Thoracic aorta (tissue), 2 donors: ENCODE data around the gene ENTPD7. TPM values are rescaled to one million over a fixed set of nuclear protein-coding genes. Genes with fewer than 3 reads are reported as not detected.
A peak's percentile ranks its signal among the peaks of the same experiment; 100 is the strongest.
"Not testable (repeated sequence)": the region's sequence is repeated elsewhere in the genome, so short reads cannot be mapped to it uniquely, and the experiment has no call there.

Experiments
- ATAC-seq: fragments of 150-250 bp; one replicate; pipeline ENCODE4 v1.8.0; 2017; ENCODE audit warnings: low read depth; ENCODE audit not compliant: insufficient number of reproducible peaks, low FRiP score
- DNase-seq: peaks from one replicate; pipeline ENCODE4 v3.0.0-alpha.2; 2020; ENCODE audit warnings: low spot score
- H3K27ac ChIP-seq, 2 donors: fragments of 200-600 bp; sonication (generic); 1 replicate in 1 of 2; 2 replicates in 1 of 2; pipeline ENCODE4 v1.5.1; 2016; ENCODE audit warnings: mild to moderate bottlenecking in 2 of 2, moderate library complexity in 2 of 2
- H3K27me3 ChIP-seq: fragments of 200-600 bp; sonication (generic); replicated peaks from 2 replicates; pipeline ENCODE4 v1.6.0; 2016; ENCODE audit warnings: mild to moderate bottlenecking; ENCODE audit not compliant: insufficient read depth
- H3K36me3 ChIP-seq: fragments of 200-600 bp; sonication (generic); one replicate; pipeline ENCODE4 v1.5.1; 2016
- H3K4me1 ChIP-seq, 2 donors: fragments of 200-600 bp; sonication (generic); 1 replicate in 1 of 2; 2 replicates in 1 of 2; pipeline versions ENCODE4 v1.5.1 to v1.6.0; 2016; ENCODE audit warnings: low read depth in 2 of 2, mild to moderate bottlenecking in 1 of 2; ENCODE audit not compliant: control insufficient read depth in 1 of 2
- H3K4me3 ChIP-seq: fragments of 200-600 bp; sonication (generic); 2 replicates; pipeline ENCODE4 v1.5.1; 2016; ENCODE audit warnings: mild to moderate bottlenecking
- H3K9me3 ChIP-seq: fragments of 200-600 bp; sonication (generic); 2 replicates; pipeline ENCODE4 v1.5.1; 2016
- CTCF ChIP-seq: fragments of 200-600 bp; sonication (generic); IDR thresholded peaks from one replicate; pipeline ENCODE4 v1.5.1; 2019; ENCODE audit warnings: antibody characterized with exemption
- total RNA-seq, 2 donors: library from RNA; depleted of rRNA; stranded (reverse); fragments of >200 nt; gene quantifications; one replicate each; pipeline versions ENCODE4 v1.1.0 to v1.2.3, GENCODE V29; 2016

The ENTPD7 gene
- total RNA-seq, 2 donors from 2014 or later = 8.1 to 14.8 TPM

GRCh38 chr10:99740260-99740659, 81.0 kb downstream of the ENTPD7 start:
- H3K27ac ChIP-seq = no peak overlapping the region
- H3K36me3 ChIP-seq = peaks cover 31% of the 10 kb centered on the region

GRCh38 chr10:99740933-99741559, 81.7 kb downstream of the ENTPD7 start:
- Histone ChIP-seq H3K4me1 (peaks cover 3 to 14% of the 10 kb centered on the region in 2 donors), H3K27ac (no peak overlapping the region), H3K27me3 (no peaks in the 10 kb centered on the region), H3K9me3 (peaks cover 17% of the 10 kb centered on the region), H3K4me3 (no peak overlapping the region), H3K36me3 (peaks cover 31% of the 10 kb centered on the region)
- DNase-seq (no peak), ATAC-seq (no peak)
- no peak for TF ChIP-seq CTCF

More at GRCh38 chr10:99740260-99740659, 81.0 kb downstream of the ENTPD7 start:
- peaks cover 3 to 14% of the 10 kb centered on the region in 2 donors for H3K4me1 ChIP-seq
- no peak for DNase-seq
- no peak overlapping the region for H3K4me3 ChIP-seq
- H3K27me3 ChIP-seq = no peaks in the 10 kb centered on the region
- TF ChIP-seq CTCF = no peak
- no peak for ATAC-seq
- peaks cover 17% of the 10 kb centered on the region for H3K9me3 ChIP-seq

- DNase-seq (no peak), ATAC-seq (no peak)
- H3K9me3 ChIP-seq = peaks cover 17% of the 10 kb centered on the region
- H3K4me1 ChIP-seq = peaks cover 3 to 14% of the 10 kb centered on the region in 2 donors
- H3K27me3 ChIP-seq = no peaks in the 10 kb centered on the region
- peaks cover 35% of the 10 kb centered on the region for H3K36me3 ChIP-seq
- no peak overlapping the region for H3K4me3 ChIP-seq
- H3K27ac ChIP-seq = no peak overlapping the region
- no peak for TF ChIP-seq CTCF
Observed at GRCh38 chr10:99742254-99742653, 82.9 kb downstream of the ENTPD7 start.

- no peaks in the 10 kb centered on the region for H3K27me3 ChIP-seq
- no peak overlapping the region for H3K27ac ChIP-seq
- peaks cover 3 to 14% of the 10 kb centered on the region in 2 donors for H3K4me1 ChIP-seq
- ATAC-seq (no peak), DNase-seq (no peak)
- no peak for TF ChIP-seq CTCF
- peaks cover 36% of the 10 kb centered on the region for H3K36me3 ChIP-seq
- no peak overlapping the region for H3K4me3 ChIP-seq
- peaks cover 17% of the 10 kb centered on the region for H3K9me3 ChIP-seq
Observed at GRCh38 chr10:99742701-99743100, 83.4 kb downstream of the ENTPD7 start.

GRCh38 chr10:99743841-99744240, 84.5 kb downstream of the ENTPD7 start:
- Histone ChIP-seq H3K9me3 (peaks cover 17% of the 10 kb centered on the region), H3K4me3 (no peak overlapping the region), H3K4me1 (peaks cover 3 to 14% of the 10 kb centered on the region in 2 donors), H3K27me3 (no peaks in the 10 kb centered on the region), H3K27ac (peak overlapping the region; percentile 42 to 55), H3K36me3 (peaks cover 43% of the 10 kb centered on the region)
- ATAC-seq = no peak
- DNase-seq = no peak
- no peak for TF ChIP-seq CTCF

- Histone ChIP-seq H3K4me1 (peaks cover 3 to 14% of the 10 kb centered on the region in 2 donors), H3K36me3 (peaks cover 34% of the 10 kb centered on the region)
- not testable (repeated sequence) for H3K4me3 ChIP-seq, H3K27me3 ChIP-seq, ATAC-seq, H3K27ac ChIP-seq, DNase-seq, H3K9me3 ChIP-seq
Observed at GRCh38 chr10:99746166-99746565, 86.9 kb downstream of the ENTPD7 start.
